CD4-positive, alpha-beta T cell treated with Interleukin-4 for 4 hours (primary cell): Measurements from ENCODE around the gene KDM7A.

ENCODE experiments used
- DNase-seq: peaks from one replicate; pipeline ENCODE4 v3.0.0-alpha.2; 2020

KDM7A gene

GRCh38 chr7:140051820-140052219 lies 125.0 kb downstream of the KDM7A start:
- DNase-seq, result no peak

GRCh38 chr7:140050100-140050499 lies 126.7 kb downstream of the KDM7A start:
- DNase-seq, result no peak

GRCh38 chr7:140049339-140050024 lies 127.3 kb downstream of the KDM7A start:
- no peak for DNase-seq

DNA sequence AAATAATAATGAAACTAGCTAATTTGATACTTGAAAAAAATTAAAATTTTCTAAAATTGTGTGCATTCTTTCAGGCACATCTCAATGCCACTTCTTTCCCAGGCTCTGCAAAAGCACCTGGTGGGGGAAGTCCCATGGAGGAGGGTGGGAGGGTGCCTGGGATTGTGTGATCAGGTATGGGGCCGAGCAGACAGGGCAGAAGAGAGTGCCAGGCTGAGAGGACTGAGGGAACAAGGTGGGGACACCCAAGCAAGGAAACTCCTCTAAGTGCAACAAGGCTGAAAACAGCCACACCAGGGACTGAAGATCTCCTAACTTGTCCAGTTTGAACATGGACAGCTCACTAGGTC lies 127.8 kb downstream of the KDM7A start:
- DNase-seq, result no peak

DNA sequence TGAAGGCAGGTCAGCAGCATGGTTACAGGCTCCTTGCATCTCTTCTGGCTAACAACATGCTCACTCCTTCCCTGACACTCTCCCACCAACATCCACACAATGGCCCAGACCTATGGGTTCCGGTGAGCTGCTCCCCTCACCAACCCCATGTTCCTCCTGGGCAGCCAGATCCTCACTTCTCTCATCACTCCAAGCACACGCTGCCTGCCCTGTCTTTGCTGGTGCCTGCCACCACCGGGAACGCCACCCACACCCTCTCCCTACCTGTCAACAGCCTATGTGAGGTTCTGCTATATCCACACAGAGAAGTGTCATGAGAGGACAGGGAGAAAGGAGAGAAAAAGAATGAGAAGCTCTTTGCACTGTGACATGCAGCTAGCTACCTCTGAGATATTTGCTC lies 128.6 kb downstream of the KDM7A start:
- no peak for DNase-seq

DNA sequence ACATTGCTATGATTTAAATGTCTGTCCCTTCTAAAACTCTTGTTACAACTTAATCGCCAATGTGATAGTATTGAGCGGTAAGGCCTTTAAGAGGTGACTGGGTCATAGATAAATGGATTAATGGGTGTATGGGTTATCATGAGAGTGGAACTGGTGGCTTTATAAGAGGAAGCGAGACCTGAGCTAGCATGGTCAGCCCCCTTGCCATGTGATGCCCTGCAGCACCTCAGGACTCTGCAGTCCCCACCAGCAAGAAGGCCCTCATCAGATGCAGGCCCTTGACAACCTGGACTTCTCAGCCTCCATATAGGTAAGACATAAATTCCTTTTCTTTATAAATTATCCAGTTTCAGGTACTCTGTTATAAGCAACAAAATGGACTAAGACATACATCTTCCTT lies 129.6 kb downstream of the KDM7A start:
- no peak for DNase-seq

DNA sequence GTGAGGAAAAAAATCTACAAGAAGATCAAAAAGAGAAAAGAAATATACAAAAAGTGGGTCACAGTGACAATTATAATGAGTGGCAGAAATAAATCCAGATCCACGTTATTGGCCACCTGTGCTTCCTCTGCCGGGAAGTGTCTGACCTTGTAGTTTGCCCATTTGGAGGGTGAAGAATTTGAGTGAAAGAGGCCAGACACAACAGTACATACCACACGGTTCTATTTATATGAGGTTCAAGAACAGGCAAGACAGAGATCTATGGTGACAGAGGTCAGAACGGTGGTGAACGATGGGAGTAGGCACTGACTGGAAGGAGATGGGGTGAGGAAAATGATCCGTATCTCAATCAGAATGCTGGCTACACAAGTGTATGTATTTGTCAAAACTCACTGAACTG lies 131.1 kb downstream of the KDM7A start:
- no peak for DNase-seq

DNA sequence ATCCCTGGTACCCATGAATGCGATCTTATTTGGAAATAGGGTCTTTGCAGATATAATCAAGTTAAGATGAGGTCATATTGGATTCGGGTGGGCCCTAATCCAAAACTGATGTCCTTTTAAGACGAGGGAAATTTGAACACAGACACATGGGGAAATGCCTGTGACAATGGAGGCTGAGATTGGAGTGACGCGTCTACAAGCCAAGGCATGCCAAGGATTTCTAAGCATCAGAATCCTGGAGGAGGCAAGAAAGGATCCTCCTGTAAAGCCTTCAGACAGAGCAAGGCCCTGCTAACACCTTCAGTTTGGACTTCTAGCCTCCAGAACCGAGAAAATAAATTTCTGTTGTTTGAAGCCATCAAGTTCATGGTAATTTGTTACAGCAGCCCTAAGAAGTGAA lies 132.5 kb downstream of the KDM7A start:
- no peak for DNase-seq

DNA sequence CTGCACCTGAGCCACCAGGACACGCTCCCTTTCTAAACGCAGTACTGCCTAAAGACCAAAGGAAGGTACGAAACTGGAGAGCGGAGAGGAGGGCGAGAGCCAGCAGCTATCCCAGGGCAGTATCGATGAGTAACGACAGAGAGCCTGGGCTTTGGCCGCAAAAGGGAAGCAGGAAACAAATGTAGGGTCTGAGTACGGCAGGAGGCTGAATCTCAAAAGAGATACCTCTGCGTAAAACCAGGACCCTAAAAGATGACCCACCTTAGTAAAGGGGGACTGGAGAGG lies 134.5 kb downstream of the KDM7A start:
- no peak for DNase-seq

DNA sequence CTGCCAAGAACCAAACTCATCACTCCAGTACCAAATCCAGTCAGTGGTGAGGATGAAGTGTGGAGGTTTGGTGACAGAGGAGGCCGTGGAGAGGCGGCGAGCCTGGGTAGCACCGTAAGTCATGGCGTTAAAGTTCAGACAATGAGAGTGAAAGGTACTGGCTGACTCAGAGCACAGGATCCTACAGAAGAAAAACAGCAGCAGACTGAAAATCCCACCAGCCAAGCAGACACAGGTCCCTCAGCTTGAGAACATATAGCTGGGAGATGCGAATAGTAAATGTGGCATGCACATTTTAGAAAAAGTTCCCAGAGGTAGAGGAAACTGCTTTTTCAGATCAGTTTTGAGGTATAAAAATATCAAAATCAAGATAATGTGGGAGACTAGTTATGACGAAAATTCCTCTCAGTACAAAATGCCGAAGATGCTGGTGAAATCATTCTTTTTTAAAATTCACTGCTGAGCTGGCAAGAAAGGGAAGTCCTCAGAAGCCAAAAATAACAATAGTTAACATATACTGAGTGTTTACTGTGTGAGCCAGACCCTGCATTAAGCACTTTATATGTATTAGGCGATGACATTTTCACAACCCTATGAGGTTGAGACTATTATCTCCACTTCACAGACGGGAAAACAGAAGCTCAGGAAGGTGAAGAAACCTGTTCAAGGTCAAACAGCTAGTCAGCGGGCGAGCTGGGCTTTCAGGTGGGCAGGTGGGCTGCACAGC lies 135.0 kb downstream of the KDM7A start:
- no peak for DNase-seq

DNA sequence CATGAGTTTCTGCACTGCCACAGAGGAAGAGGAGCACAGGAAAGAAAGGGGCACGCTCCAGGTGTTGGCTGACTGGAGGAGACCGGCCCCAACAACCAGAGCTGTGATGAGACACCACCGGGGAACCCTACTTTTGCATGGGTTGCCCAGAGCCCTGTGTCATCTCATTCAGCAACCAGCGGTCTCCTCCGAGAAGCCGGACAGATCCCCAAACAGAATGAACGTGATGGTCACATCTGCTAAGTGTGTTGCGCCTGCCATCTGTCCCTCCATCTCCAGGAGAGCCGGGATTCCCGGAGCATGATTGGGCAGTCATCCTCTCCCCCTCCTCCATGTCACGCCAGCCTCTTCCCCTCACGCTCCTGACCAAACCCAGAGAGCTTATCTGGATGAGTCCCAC lies 136.9 kb downstream of the KDM7A start:
- DNase-seq, result no peak

DNA sequence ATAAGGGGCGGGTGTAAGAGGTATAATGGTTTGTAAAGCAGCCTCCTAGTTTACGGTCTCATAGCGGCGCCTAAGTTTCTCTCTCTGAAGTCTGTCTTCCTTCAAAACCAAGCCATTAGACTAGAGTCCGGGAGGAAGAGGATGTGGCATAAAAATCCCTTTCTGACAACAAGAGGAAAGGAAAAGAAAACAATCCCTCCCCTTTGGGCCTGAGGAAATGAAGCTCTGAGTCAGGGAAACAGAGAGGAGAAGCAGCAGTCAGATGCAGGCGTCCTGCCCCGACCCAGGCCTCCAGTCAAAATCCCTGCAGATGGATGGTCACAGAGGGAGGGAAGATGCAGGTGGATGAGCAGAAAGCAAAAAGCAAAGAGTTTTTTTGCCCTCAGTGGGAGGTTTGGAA lies 137.7 kb downstream of the KDM7A start:
- no peak for DNase-seq

DNA sequence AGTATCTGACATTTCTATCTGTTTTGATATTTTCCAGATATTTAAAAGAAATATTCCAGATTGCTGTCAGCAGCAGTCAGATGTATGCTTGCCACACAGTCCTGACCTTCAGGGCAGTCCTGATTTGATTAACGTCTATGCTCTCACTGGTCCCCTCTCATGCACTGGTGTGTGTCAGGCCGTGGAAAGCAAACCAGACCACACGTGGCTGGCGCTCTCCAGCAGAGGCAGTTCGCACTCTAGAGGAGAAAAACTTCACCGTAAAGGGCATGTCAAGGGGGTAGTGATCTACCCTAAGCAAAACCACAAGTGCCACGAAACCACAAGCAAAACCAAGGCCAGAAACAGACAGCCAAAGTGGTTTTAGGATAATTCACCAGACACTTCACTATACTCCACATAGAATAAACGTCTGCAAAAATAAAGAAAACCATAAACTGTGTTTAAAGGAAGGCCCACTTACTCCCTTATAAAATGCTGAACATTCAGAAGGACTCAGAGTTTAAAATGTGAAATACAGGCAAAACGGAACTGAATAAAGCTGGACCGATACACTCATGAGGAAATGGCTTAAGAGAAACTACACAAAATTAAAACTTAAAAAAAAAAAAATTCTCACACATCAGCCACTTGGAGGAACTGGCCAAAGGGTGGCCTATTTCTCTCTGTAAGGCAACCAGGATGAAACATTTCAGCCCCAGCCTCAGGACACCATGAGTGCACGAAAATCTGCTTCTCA lies 140.4 kb downstream of the KDM7A start:
- DNase-seq, result peak; percentile 34

- no peak for DNase-seq
Measured at GRCh38 chr7:140035400-140036223, 141.2 kb downstream of the KDM7A start.
